Neural progenitor cell (in vitro differentiated cells): ENCODE data around the gene MID1.

ENCODE experiments used
- CTCF ChIP-seq: fragments of 200-600 bp; sonication (generic); IDR thresholded peaks from 2 replicates; pipeline ENCODE4 v1.5.1; 2017; ENCODE audit warnings: antibody characterized with exemption, mild to moderate bottlenecking
- EZH2 ChIP-seq: fragments of 200-600 bp; sonication (generic); IDR thresholded peaks from 2 replicates; pipeline ENCODE4 v1.6.1; 2017; ENCODE audit warnings: antibody characterized with exemption, mild to moderate bottlenecking, moderate library complexity

DNA sequence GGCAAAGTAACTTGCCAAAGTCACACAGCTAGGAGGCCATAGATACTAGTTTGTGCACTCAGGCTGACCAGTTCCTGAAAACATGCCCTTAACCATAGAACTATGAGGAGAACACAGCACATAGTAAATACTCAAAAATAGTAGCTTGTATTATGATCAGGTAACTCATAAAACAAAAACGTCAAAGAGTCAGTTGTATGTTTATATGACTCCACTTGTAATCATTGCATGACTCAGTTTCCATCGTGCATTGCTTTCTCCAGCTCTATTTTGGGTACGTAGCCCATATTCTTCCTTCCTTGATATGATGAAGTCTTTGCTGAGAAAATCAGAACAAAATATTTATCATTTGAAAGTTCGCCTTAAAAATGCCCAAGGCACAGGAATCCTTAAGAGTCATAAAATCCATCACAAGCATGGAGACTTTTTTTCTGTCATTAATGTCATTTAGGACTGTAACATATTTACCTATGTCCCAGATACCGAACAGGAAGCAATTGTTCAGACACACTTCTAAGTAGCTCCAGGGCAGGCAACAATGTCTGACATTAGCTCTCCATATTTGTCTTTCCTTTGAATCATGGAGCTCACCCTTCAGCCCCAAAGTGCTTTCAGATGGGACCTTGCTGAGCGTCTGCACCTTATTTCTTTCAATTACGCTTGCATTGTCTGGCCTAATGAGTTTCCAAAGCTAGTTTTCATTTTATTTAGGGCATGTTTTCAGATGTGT, 11.2 kb upstream of the MID1 start:
- TF ChIP-seq CTCF, result no peak
- no peak for TF ChIP-seq EZH2
